ENCODE measurements around the gene VPS54. TPM values are rescaled to one million over a fixed set of nuclear protein-coding genes. Genes with fewer than 3 reads are reported as not detected.
A peak's percentile ranks its signal among the peaks of the same experiment; 100 is the strongest.

Gene VPS54
- polyA plus RNA-seq, 2 donors = 9.1 to 11.1 TPM

DNA sequence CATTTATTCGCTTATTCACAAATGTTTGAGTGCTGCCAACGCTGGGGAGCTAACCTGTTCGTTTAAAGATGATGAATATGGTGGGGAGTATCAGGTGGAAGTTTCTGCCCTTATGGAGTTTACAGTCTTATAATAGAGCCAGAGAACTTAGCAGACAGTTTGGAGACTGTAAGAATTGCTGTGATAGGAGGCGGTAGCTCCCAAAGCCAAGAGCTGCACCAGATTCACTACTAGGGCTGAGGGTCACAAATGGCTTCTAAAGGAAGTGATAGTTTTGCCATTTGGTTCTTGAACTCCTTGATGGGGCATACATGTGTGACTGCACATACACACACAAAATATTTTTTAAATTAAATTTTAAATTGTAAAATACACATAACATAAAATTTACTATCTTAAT lies 148.5 kb downstream of the VPS54 start:
- H3K4me1 ChIP-seq (ENCODE audit: control insufficient read depth in 2 of 2, insufficient read depth in 2 of 2, low read length in 1 of 2) = no peaks in the 10 kb centered on the region
- WGBS, 2 donors = 95 to 97% methylated on average over 4 of the region's 4 CpGs
- no peak overlapping the region for H3K4me3 ChIP-seq (ENCODE audit: low read depth in 1 of 2, low read length in 2 of 2)
- H3K9me3 ChIP-seq (ENCODE audit: control insufficient read depth in 2 of 2, insufficient read depth in 1 of 2, low read depth in 1 of 2, low read length in 1 of 2) = no peaks in the 10 kb centered on the region
- no peaks in the 10 kb centered on the region for H3K36me3 ChIP-seq (ENCODE audit: control insufficient read depth in 2 of 2, insufficient read depth in 2 of 2, low read length in 1 of 2)
- no peaks in the 10 kb centered on the region for H3K27me3 ChIP-seq (ENCODE audit: control insufficient read depth in 1 of 2, insufficient read depth in 2 of 2, low read length in 2 of 2)
- H3K27ac ChIP-seq (ENCODE audit: low read depth in 2 of 2, low read length in 1 of 2) = no peak overlapping the region

DNA sequence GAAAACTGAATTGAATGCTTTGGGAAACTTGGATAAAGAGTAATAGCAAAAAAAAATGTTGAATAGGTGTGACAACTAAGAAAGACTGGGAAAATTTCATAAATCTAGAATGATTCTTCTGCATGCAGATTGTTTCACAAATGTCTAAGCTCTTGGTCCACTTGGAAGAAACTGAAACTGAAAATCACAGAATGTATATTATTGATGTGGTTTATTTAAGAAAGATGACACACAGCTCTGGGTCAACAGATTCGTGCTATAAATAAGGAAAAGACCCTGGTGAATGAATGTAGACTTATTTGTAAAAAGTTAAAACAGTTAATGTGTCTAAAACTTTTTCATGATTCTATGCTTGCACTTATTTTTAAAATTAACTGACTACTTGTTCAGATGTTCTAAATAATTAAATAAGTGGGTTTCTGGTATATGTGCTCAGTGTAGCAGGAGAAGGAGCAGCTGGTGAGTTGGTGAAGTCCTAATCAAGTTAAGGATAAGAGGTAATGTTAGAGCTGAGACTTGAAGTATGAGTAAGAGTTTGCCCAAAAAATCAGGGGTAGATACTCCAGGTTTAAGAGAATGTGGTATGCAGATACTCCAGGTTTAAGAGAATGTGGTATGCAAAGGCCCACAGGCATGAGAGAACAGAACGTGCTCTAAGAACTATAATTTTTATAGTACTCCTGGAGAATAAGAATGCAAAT lies 153.1 kb downstream of the VPS54 start:
- Histone ChIP-seq H3K36me3 (ENCODE audit: control insufficient read depth in 2 of 2, insufficient read depth in 2 of 2, low read length in 1 of 2) (no peaks in the 10 kb centered on the region), H3K9me3 (ENCODE audit: control insufficient read depth in 2 of 2, insufficient read depth in 1 of 2, low read depth in 1 of 2, low read length in 1 of 2) (no peaks in the 10 kb centered on the region), H3K4me3 (ENCODE audit: low read depth in 1 of 2, low read length in 2 of 2) (no peak overlapping the region), H3K27ac (ENCODE audit: low read depth in 2 of 2, low read length in 1 of 2) (no peak overlapping the region), H3K27me3 (ENCODE audit: control insufficient read depth in 1 of 2, insufficient read depth in 2 of 2, low read length in 2 of 2) (no peaks in the 10 kb centered on the region), H3K4me1 (ENCODE audit: control insufficient read depth in 2 of 2, insufficient read depth in 2 of 2, low read length in 1 of 2) (no peaks in the 10 kb centered on the region)
- 74 to 79% methylated on average over 2 of the region's 2 CpGs for WGBS, 2 donors

DNA sequence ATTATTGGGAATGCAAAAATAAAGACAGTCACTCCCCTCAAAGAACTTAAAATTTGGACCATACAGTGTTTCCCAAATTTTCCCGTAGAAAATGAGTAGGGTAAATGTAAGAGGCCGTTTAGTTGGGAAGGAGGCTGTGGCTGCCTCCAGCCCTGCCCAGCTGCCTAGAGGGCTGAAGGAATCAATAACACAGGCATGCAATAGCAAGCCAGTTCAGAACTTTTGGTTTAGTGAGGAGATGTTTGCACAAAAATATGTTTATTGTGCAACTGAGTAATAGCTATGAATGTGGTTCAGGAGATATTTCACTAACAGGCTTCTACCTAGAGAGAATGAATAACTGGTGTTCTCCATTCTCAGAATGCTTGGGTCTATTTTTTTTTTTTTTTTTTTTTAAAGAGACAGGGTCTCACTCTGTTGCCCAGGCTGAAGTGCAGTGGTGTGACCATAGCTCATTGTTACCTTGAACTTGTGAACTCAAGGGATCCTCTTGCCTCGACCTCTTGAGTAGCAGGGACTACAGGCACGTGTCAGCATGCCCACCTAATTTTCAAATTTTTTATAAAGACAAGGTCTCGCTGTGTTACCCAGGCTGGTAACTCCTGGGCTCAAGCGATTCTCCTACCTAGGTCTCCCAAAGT lies 153.9 kb downstream of the VPS54 start:
- Histone ChIP-seq H3K36me3 (ENCODE audit: control insufficient read depth in 2 of 2, insufficient read depth in 2 of 2, low read length in 1 of 2) (no peaks in the 10 kb centered on the region), H3K4me1 (ENCODE audit: control insufficient read depth in 2 of 2, insufficient read depth in 2 of 2, low read length in 1 of 2) (no peaks in the 10 kb centered on the region), H3K9me3 (ENCODE audit: control insufficient read depth in 2 of 2, insufficient read depth in 1 of 2, low read depth in 1 of 2, low read length in 1 of 2) (no peaks in the 10 kb centered on the region), H3K4me3 (ENCODE audit: low read depth in 1 of 2, low read length in 2 of 2) (no peak overlapping the region), H3K27me3 (ENCODE audit: control insufficient read depth in 1 of 2, insufficient read depth in 2 of 2, low read length in 2 of 2) (no peaks in the 10 kb centered on the region), H3K27ac (ENCODE audit: low read depth in 2 of 2, low read length in 1 of 2) (no peak overlapping the region)
- 87 to 88% methylated on average over 6 of the region's 6 CpGs for WGBS, 2 donors

DNA sequence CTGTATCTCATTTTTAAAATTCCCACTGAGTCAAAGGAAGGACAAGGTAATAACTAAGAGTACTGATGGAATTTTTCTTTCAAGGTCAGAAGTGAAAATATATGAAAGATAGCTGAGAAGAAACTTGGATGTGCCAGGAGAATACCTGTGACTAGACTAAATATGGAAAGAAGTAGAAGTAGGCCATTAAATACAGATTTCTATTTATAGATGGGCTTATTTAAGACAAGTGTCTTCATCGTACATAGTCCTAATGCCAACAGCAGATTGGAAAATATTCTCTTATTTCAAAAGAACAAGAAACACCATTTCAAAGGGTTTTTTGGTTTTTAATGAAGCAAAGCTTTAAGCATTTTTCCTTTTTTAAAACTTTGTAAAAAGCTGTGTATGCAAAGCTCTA lies 155.5 kb downstream of the VPS54 start:
- no peaks in the 10 kb centered on the region for H3K36me3 ChIP-seq (ENCODE audit: control insufficient read depth in 2 of 2, insufficient read depth in 2 of 2, low read length in 1 of 2)
- 82 to 85% methylated on average over 1 of the region's 1 CpG for WGBS, 2 donors
- no peaks in the 10 kb centered on the region for H3K9me3 ChIP-seq (ENCODE audit: control insufficient read depth in 2 of 2, insufficient read depth in 1 of 2, low read depth in 1 of 2, low read length in 1 of 2)
- no peaks in the 10 kb centered on the region for H3K4me1 ChIP-seq (ENCODE audit: control insufficient read depth in 2 of 2, insufficient read depth in 2 of 2, low read length in 1 of 2)
- H3K27me3 ChIP-seq (ENCODE audit: control insufficient read depth in 1 of 2, insufficient read depth in 2 of 2, low read length in 2 of 2) = no peaks in the 10 kb centered on the region
- H3K27ac ChIP-seq (ENCODE audit: low read depth in 2 of 2, low read length in 1 of 2) = no peak overlapping the region
- H3K4me3 ChIP-seq (ENCODE audit: low read depth in 1 of 2, low read length in 2 of 2) = no peak overlapping the region

DNA sequence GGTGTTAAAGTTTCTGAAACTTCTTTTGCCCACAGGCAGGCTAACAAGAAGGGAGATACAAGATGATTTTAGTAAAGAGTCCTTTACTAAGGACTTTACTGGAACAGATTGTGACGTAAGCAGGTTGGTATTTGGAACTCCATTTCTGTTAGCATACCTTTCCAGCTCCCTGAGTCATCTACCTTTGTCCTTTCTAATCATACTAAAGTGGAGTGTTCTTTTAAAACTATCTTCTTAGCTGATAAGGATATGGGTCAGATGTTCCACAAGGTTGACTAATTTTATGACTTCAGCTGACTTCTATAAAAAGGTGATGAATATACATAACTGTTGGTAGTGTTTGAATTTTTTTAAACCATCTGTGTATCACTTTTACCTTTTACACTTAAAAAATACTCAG lies 156.4 kb downstream of the VPS54 start:
- no peaks in the 10 kb centered on the region for H3K9me3 ChIP-seq (ENCODE audit: control insufficient read depth in 2 of 2, insufficient read depth in 1 of 2, low read depth in 1 of 2, low read length in 1 of 2)
- no peak overlapping the region for H3K27ac ChIP-seq (ENCODE audit: low read depth in 2 of 2, low read length in 1 of 2)
- H3K4me1 ChIP-seq (ENCODE audit: control insufficient read depth in 2 of 2, insufficient read depth in 2 of 2, low read length in 1 of 2) = no peaks in the 10 kb centered on the region
- H3K27me3 ChIP-seq (ENCODE audit: control insufficient read depth in 1 of 2, insufficient read depth in 2 of 2, low read length in 2 of 2) = no peaks in the 10 kb centered on the region
- H3K36me3 ChIP-seq (ENCODE audit: control insufficient read depth in 2 of 2, insufficient read depth in 2 of 2, low read length in 1 of 2) = peaks cover 0 to 2% of the 10 kb centered on the region in 2 donors
- 60 to 70% methylated on average over 1 of the region's 1 CpG for WGBS, 2 donors
- no peak overlapping the region for H3K4me3 ChIP-seq (ENCODE audit: low read depth in 1 of 2, low read length in 2 of 2)

DNA sequence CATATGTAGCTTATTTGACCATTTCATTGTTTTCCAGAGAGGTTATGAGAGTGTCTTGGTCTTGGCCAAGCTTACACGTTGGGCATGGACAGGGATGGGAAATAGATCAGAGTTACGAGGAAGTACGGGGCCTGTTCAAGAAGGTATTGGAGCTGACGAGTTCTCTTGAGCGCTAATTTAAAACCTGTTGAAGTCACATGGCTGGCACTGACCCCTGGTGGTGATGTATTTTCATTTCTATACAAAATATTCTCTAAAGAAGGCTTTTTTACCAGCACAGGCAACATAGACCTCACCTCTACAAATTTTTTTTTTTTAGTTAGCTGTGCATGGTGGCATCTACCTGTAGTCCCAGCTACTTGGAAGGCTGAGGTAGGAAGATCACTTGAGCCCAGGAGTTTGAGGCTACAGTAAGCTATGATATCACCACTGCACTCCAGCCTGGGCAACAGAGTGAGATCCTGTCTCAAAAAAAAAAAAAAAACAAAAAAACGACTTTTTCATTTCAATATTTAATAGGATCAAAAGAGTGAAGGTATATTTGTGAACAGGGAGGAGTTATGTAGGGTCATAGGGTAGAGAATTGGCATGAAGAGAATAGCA lies 157.9 kb downstream of the VPS54 start:
- Histone ChIP-seq H3K36me3 (ENCODE audit: control insufficient read depth in 2 of 2, insufficient read depth in 2 of 2, low read length in 1 of 2) (peaks cover 0 to 7% of the 10 kb centered on the region in 2 donors), H3K4me1 (ENCODE audit: control insufficient read depth in 2 of 2, insufficient read depth in 2 of 2, low read length in 1 of 2) (no peaks in the 10 kb centered on the region), H3K9me3 (ENCODE audit: control insufficient read depth in 2 of 2, insufficient read depth in 1 of 2, low read depth in 1 of 2, low read length in 1 of 2) (no peaks in the 10 kb centered on the region), H3K27me3 (ENCODE audit: control insufficient read depth in 1 of 2, insufficient read depth in 2 of 2, low read length in 2 of 2) (no peaks in the 10 kb centered on the region), H3K4me3 (ENCODE audit: low read depth in 1 of 2, low read length in 2 of 2) (no peak overlapping the region), H3K27ac (ENCODE audit: low read depth in 2 of 2, low read length in 1 of 2) (no peak overlapping the region)
- WGBS, 2 donors = 32 to 33% methylated on average over 6 of the region's 6 CpGs

DNA sequence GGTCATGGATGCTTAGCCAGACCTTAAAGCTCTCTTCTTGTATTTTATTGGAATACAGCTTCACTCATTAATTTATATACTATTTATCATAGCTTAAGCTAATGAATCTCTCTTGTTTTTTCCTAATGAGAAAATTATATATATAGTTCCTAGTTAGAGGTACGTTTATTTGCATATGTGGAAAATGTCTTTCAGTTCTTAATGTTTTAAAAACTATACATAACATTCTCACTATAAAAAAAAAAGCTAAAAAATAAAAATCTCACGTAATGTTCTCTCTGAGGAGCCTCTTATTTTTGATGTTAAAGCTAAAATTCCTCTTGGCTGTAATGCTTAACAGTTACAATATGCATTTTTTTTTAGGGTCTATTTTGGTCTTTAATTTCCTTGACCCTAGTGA lies 160.9 kb downstream of the VPS54 start:
- H3K36me3 ChIP-seq (ENCODE audit: control insufficient read depth in 2 of 2, insufficient read depth in 2 of 2, low read length in 1 of 2) = peaks cover 0 to 7% of the 10 kb centered on the region in 2 donors
- 95 to 99% methylated on average over 2 of the region's 2 CpGs for WGBS, 2 donors

DNA sequence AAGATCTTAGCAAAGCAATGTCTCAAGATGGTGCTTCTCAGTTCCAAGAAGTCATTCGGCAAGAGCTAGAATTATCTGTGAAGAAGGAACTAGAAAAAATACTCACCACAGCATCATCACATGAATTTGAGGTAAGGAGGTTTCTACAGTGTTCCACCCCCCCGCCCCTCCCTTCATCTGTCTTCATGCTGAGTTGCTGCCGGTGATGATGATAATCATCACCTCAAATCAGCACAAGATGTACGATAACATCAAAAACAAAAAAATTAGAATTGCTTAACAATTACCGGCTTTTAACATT lies 163.0 kb downstream of the VPS54 start:
- Histone ChIP-seq H3K36me3 (ENCODE audit: control insufficient read depth in 2 of 2, insufficient read depth in 2 of 2, low read length in 1 of 2) (peaks cover 0 to 7% of the 10 kb centered on the region in 2 donors), H3K27ac (ENCODE audit: low read depth in 2 of 2, low read length in 1 of 2) (no peak overlapping the region), H3K4me1 (ENCODE audit: control insufficient read depth in 2 of 2, insufficient read depth in 2 of 2, low read length in 1 of 2) (no peaks in the 10 kb centered on the region), H3K4me3 (ENCODE audit: low read depth in 1 of 2, low read length in 2 of 2) (no peak overlapping the region), H3K9me3 (ENCODE audit: control insufficient read depth in 2 of 2, insufficient read depth in 1 of 2, low read depth in 1 of 2, low read length in 1 of 2) (no peaks in the 10 kb centered on the region), H3K27me3 (ENCODE audit: control insufficient read depth in 1 of 2, insufficient read depth in 2 of 2, low read length in 2 of 2) (no peaks in the 10 kb centered on the region)
- WGBS, 2 donors = 78 to 82% methylated on average over 5 of the region's 5 CpGs

More for the DNA sequence above, 160.9 kb downstream of the VPS54 start:
- H3K9me3 ChIP-seq (ENCODE audit: control insufficient read depth in 2 of 2, insufficient read depth in 1 of 2, low read depth in 1 of 2, low read length in 1 of 2) = no peaks in the 10 kb centered on the region
- H3K4me1 ChIP-seq (ENCODE audit: control insufficient read depth in 2 of 2, insufficient read depth in 2 of 2, low read length in 1 of 2) = no peaks in the 10 kb centered on the region
- H3K27ac ChIP-seq (ENCODE audit: low read depth in 2 of 2, low read length in 1 of 2) = no peak overlapping the region
- no peak overlapping the region for H3K4me3 ChIP-seq (ENCODE audit: low read depth in 1 of 2, low read length in 2 of 2)
- no peaks in the 10 kb centered on the region for H3K27me3 ChIP-seq (ENCODE audit: control insufficient read depth in 1 of 2, insufficient read depth in 2 of 2, low read length in 2 of 2)

DNA sequence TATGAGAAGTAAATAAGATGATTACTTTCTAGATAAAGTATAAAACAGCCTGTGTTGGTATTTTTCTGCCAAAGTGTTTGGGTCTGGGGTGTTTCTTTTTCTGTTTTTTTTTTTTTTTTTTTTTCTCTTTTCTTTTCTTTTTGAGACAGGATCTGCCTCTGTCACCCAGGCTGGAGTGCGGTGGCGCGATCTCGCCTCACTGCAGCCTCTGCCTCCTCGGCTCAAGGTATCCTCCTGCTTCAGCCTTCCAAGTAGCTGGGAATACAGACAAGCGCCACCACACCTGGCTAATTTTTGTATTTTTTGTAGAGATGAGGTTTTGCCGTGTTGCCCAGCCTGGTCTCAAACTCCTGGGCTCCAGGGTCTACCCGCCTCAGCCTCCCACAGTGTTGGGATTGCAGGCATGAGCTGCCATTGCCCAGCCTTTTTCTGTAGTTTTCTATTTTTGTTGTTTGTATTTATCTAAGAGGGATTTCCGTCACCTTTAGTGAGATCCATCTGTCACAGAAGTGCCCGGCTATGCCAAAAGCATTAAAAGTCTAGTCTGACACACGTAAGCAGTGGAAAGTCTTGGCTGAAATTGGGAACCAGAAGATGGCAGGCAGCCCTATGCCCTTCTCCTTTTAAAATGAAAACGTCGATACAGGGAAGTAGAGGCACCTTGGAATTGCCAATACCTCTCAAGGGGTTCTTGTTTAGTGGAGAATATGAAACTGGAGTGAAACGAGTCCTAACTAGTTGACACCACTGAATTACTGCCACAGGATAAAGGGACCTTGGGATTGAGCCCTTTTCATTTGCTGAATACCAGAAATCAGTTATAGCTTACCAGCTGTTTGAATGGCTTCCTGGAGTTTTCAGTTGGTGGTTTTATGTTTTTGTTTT lies 163.6 kb downstream of the VPS54 start:
- H3K4me3 ChIP-seq (ENCODE audit: low read depth in 1 of 2, low read length in 2 of 2) = no peak overlapping the region
- no peaks in the 10 kb centered on the region for H3K4me1 ChIP-seq (ENCODE audit: control insufficient read depth in 2 of 2, insufficient read depth in 2 of 2, low read length in 1 of 2)
- H3K36me3 ChIP-seq (ENCODE audit: control insufficient read depth in 2 of 2, insufficient read depth in 2 of 2, low read length in 1 of 2) = peaks cover 0 to 7% of the 10 kb centered on the region in 2 donors
- 93% methylated on average over 14 of the region's 14 CpGs for WGBS, 2 donors
- H3K9me3 ChIP-seq (ENCODE audit: control insufficient read depth in 2 of 2, insufficient read depth in 1 of 2, low read depth in 1 of 2, low read length in 1 of 2) = no peaks in the 10 kb centered on the region
- H3K27ac ChIP-seq (ENCODE audit: low read depth in 2 of 2, low read length in 1 of 2) = peak overlapping the region; percentile 41 to 43
- H3K27me3 ChIP-seq (ENCODE audit: control insufficient read depth in 1 of 2, insufficient read depth in 2 of 2, low read length in 2 of 2) = no peaks in the 10 kb centered on the region
